Measurements from ENCODE around the gene PSTPIP1.

PSTPIP1 gene

GRCh38 chr15:77001966-77002365 lies 7.0 kb downstream of the PSTPIP1 start:
- DNase-seq: no peak

DNA sequence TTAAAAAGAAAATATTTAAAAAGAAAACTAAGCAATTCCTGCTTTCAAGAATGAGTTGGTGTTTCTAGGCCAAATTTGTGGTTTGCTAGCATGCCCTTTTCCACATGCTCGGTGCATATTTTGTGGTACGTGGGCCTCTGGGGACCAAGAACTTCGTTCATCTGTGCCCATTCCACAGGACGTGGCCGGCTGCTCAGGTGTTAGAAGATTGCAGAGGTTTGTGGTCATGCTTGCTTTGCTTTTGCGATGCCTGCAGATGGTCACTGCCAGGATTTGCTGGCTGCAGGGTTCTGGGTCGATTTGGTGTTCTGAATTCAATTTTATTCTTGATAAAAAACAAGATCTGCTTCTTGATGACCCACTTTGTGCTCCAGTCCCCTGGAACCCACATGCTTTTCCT lies 7.5 kb downstream of the PSTPIP1 start:
- no peak for DNase-seq

DNA sequence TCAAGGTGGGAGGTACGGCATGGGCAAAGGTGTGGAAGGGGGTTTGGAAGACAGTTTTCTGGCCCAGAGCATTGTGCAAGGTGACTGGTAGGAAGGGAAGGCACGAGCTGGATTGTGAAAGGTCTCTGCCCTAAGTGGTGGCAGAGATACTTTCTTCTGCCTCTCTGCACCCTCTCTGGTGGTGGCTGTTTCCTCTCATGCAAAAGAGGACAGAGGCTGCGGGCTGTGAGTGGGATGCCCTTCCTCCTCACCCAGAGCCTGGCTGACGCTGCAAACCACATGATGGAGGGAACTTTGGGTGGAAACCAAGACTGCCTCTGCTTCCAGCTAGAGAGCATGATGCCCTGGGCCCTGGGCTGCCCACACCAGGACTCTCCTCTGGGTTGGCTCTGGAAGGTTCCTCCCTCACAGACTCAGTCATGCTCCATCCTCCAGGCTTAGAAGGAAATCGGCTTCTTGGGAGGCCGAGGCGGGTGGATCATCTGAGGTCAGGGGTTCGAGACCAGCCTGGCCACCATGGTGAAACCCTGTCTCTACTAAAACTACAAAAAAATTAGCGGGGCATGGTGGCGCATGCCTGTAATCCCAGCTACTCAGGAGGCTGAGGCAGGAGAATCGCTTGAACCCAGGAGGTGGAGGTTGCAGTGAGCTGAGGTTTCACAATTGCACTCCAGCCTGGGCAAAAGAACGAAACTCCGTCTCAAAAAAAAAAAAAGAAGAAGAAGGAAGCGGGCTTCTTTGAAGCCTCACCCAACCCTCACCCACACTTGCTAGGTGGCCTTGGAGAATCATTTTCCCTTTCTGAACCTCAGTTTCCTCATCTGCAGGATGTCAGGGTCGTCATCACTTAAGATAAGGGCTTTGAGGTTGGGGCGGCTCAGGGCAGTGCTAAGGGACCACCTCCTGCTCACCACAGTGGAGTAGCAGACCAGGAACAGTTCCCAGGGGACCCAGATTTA lies 8.3 kb downstream of the PSTPIP1 start:
- no peak for DNase-seq

- no peak for DNase-seq
Measured at GRCh38 chr15:77004189-77004588, 9.3 kb downstream of the PSTPIP1 start.

DNA sequence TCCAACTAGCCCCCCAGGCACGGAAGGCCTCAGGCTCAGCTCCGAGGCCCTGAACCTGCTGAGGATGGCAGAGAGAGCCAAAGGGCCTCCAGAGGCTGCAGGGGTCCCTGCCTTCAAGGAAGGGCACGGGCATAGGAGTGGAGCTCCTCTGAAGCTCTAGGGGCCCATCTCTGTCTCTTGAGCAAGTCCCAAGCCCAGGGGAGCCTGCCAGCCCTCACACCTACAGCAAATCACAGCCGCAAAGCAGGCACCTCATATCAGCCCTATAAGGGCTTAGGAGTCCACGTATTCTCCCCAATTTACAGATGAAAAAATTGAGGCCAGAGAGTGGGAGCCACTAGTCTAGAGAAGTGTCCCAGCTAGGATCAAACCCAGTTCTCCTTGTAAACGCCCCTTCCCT lies 14.2 kb downstream of the PSTPIP1 start:
- no peak for DNase-seq

GRCh38 chr15:77009646-77010311 lies 14.9 kb downstream of the PSTPIP1 start:
- no peak for DNase-seq

GRCh38 chr15:77010312-77010686 lies 15.4 kb downstream of the PSTPIP1 start:
- DNase-seq: no peak

DNA sequence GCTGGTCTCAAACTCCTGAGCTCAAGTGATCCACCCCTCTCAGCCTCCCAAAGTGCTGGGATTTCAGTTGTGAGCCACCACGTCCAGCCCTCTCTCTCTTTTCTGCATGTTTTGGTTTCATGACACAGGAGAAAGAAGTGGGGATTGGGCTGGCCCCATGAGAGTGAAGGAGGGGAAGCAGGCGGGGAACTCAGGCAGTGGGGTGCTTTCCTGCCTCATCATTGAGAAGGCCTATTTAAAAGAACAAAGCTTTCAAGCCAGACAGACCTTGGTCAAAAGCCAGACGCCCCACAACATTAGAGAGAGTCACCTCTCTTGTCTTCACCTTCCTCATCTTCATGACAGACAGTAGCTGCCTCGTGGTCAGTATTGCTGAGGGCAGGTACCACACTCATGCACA lies 15.9 kb downstream of the PSTPIP1 start:
- no peak for DNase-seq

GRCh38 chr15:77012117-77012712 lies 17.3 kb downstream of the PSTPIP1 start:
- DNase-seq: no peak

DNA sequence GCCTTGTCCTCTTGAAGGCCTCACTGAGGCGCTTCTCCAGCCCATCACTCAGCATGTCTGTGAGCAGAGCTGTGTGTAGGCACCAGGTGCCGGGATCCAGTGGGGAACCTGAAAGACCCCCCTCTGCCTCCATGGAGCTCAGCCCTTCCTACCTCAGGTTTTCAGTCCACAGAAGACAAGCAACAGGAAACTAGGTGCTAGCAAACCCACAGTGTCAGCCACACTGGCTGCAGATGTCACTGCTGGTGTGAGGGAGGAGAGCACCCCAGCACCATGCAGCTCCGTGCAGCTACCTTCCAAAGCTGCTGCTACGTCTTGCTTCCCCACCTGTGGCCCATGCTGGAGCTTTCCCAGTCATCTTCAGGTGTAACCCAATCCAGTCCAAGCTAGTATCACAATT lies 17.9 kb downstream of the PSTPIP1 start:
- DNase-seq: no peak

GRCh38 chr15:77013776-77014131 lies 18.8 kb downstream of the PSTPIP1 start:
- no peak for DNase-seq

GRCh38 chr15:77014132-77015081 lies 19.5 kb downstream of the PSTPIP1 start:
- no peak for DNase-seq

- no peak for DNase-seq
Measured at GRCh38 chr15:77015646-77016320, 20.9 kb downstream of the PSTPIP1 start.

DNA sequence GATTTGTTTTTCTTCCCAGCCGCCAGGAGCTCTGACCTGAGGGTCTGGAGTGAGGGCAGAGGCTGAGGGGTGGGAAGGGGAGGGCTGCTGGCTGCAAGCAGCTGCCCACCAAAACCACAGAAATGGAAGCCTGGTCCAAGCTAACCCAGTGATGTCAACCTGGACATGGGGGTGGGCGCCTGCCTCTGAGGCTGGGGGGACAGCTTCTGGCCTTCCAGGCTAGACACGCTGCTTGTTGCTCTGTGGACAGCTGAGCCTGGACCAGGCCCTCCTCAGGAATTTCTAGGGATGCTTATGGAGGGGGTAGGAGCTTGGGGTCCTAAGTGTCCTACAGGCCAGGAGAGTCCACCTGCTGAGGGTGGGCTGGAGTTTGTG lies 21.4 kb downstream of the PSTPIP1 start:
- no peak for DNase-seq

GRCh38 chr15:77017091-77017660 lies 22.2 kb downstream of the PSTPIP1 start:
- DNase-seq: no peak

DNA sequence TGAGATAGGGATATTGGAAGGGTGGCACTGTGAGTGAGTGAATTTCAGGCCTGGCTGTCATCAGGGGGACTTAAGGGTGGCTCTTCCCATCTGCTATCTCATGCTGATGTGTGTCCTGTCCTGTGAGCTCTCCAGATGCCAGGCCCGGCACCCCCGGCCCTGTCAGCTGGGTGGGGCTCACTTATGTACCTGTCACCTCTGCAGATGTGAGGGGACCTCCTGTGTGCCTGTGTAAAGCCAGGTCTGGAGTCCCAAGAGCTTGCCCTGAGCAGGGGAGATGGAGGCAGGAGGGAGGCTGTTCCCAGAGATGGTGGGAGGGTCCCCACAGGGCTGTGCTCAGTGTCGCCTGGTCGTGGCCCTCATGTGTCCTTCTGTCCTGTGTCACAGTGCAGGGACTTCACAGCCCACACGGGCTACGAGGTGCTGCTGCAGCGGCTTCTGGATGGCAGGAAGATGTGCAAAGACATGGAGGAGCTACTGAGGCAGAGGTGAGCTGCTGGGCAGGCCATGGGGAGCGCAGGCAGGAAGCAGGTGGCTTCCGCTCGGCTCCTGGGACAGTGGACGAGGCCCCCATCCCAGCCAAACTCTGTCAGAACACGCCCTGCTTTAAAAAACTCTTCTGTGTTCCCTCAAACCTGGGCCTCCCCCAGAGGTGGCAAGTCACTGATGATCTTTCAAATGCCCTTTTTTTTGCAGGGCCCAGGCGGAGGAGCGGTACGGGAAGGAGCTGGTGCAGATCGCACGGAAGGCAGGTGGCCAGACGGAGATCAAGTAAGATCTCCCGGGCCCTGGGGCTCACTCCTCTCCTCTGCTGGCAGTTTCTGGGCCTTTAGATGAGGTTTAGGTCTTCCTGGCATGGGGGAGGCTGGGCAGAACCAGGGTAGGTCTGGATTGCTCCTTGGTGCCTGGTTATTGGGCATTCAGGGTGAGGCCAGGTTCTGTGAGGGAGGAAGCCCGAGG lies 23.1 kb downstream of the PSTPIP1 start:
- no peak for DNase-seq

DNA sequence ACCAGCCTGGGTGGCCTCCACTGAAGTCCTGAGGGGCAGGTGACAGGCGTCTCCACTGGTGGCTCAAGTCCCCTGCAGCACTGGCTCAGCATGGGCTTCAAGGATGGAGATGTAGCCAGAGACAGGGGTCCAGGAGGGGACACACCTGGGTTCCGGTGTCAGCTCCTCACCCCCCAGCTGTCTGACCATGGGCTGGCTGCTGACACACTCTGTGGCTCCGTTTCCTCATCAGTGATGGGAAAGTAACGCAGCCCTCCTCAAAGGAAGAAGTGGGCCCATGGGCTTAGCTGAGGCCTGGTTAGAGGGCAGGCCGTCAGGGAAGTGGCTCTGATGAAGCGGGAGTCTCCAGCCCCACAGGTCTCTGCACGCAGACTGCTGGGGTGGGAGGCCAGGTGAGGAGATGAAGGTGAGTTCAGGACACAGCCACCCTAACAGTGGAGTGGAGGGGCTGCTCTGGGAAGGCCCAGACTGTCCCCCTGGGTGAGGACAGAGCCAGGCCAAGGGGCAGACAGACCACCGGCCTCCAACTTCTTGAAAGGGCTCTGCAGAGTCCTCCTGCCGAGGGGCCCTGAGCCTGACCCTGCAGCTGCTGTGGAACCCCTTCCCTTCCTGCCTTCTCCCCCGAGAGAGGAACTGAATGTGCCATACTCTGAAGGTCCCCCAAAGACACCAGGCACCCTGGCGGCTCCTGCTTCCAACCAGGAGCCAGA lies 24.0 kb downstream of the PSTPIP1 start:
- DNase-seq: no peak

DNA sequence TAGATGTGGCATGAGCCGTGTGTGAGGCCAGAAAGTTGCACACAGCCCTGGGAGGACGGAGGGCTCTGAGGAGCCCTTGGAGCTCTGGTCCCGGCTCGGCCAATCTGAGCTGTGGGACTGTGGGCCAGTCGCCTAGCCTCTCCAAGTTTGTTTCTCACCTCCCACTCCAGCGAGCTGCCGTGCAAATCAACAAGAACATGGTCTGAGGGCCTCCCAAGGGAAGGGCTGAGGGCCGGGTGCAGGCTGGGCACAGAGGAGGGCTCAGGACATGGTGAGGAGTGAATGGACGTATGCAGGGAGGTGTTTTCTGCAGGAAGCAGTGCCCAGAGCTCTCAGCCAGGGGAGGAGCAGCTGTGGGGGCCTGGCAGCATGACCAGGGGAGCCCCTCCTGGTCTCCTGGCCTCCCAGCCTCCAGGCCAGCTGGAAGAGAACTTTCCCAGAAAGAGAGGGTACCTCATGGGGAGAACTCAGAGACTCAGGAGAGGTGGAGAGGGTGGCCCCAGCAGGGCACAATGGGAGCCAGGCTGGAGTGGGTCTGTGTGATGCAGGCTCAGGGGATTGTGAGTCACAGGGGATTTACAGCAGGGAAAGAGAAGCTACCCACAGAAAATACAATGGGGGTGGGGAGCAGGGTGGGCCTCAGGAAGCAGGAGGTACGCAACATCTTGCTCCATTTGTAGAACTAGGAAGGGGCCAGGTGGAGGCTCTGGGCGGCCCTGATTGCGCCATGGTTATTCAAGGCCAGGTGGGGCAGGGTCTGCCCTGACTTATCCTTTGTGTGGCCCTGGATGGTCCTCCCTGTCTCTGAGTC lies 24.8 kb downstream of the PSTPIP1 start:
- no peak for DNase-seq

Measured in NCI-H1092 (cell line).